ENCODE measurements around the gene HES3.

DNA sequence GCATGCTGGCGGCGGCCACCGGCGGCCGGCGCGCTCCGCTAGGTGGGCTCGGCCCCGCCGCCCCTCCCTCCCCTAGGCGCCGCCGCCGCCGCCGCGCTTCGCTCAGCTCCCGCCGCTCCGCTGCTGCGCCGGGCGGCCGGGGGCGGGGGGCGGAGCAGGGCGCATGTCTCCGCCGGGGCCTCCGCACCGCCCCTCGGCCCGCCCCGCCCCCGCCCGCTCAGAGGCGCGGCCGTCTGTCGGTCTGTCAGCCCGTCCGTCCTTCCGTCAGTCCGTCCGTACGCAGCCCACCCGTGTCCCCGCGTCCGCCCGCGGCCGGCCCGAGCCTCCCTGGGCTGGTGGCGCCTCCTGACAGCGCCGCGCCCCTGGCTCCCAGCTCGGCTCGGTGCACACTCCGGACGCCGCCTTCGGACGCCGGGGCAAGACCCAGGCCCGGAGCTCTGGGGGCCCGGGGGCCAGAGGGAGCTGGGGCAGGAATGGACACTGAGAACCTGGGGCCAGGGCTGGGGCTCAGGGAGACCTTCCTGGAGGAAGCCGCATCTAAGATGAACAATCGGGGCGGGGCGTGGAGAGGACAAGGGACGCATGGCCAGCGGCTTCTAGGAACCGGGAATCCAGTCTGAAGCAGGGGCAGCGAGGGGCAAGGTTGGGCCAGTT, 17.1 kb downstream of the HES3 start, which contains the start of gene GPR153:
- TF ChIP-seq, protein P1, sequence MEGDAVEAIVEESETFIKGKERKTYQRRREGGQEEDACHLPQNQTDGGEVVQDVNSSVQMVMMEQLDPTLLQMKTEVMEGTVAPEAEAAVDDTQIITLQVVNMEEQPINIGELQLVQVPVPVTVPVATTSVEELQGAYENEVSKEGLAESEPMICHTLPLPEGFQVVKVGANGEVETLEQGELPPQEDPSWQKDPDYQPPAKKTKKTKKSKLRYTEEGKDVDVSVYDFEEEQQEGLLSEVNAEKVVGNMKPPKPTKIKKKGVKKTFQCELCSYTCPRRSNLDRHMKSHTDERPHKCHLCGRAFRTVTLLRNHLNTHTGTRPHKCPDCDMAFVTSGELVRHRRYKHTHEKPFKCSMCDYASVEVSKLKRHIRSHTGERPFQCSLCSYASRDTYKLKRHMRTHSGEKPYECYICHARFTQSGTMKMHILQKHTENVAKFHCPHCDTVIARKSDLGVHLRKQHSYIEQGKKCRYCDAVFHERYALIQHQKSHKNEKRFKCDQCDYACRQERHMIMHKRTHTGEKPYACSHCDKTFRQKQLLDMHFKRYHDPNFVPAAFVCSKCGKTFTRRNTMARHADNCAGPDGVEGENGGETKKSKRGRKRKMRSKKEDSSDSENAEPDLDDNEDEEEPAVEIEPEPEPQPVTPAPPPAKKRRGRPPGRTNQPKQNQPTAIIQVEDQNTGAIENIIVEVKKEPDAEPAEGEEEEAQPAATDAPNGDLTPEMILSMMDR (IDR thresholded peaks at IDR 0.05), result no peak
- TF ChIP-seq EP300 (IDR thresholded peaks at IDR 0.05) (no peak), POLR2AphosphoS5 (IDR thresholded peaks at IDR 0.05) (no peak), POLR2A (IDR thresholded peaks at IDR 0.05; ENCODE audit: low read depth) (no peak)
